Liver (tissue), 9 donors: ENCODE data around the gene UGT2B10. TPM values are rescaled to one million over a fixed set of nuclear protein-coding genes. Genes with fewer than 3 reads are reported as not detected.
A peak's percentile ranks its signal among the peaks of the same experiment; 100 is the strongest.

Experiments
- DNase-seq: peaks from one replicate; pipeline ENCODE4 v3.0.0-alpha.2; 2017; ENCODE audit warnings: low spot score
- H3K27ac ChIP-seq, 2 donors: one replicate each; pipeline ENCODE4 v1.7.0; 2013; ENCODE audit warnings: inconsistent platforms in 2 of 2, low read length in 2 of 2, control low read depth in 1 of 2, low read depth in 1 of 2, mild to moderate bottlenecking in 1 of 2
- H3K27me3 ChIP-seq, 4 donors: one replicate each; pipeline versions ENCODE4 v1.6.1 to v1.7.0; 2013; ENCODE audit warnings: low read length in 3 of 4, inconsistent platforms in 1 of 4, mild to moderate bottlenecking in 1 of 4, moderate library complexity in 1 of 4; ENCODE audit not compliant: control insufficient read depth in 4 of 4, insufficient read depth in 4 of 4
- H3K36me3 ChIP-seq, 4 donors: one replicate each; pipeline versions ENCODE4 v1.6.1 to v1.7.0; 2013; ENCODE audit warnings: low read length in 3 of 4, mild to moderate bottlenecking in 3 of 4, low read depth in 1 of 4, moderate library complexity in 1 of 4; ENCODE audit not compliant: control insufficient read depth in 4 of 4, insufficient read depth in 3 of 4
- H3K4me1 ChIP-seq, 4 donors: one replicate each; pipeline versions ENCODE4 v1.6.1 to v1.7.0; 2013; ENCODE audit warnings: low read length in 3 of 4, mild to moderate bottlenecking in 3 of 4, moderate library complexity in 1 of 4; ENCODE audit not compliant: control insufficient read depth in 4 of 4, insufficient read depth in 4 of 4
- H3K4me3 ChIP-seq, 3 donors: one replicate each; pipeline versions ENCODE4 v1.6.1 to v1.7.0; 2013; ENCODE audit warnings: low read length in 3 of 3, control low read depth in 1 of 3, low read depth in 1 of 3, mild to moderate bottlenecking in 1 of 3
- H3K9ac ChIP-seq, 2 donors: one replicate each; pipeline ENCODE4 v1.7.0; 2013; ENCODE audit warnings: low read length in 2 of 2, mild to moderate bottlenecking in 2 of 2, moderate library complexity in 2 of 2, control low read depth in 1 of 2, low read depth in 1 of 2
- H3K9me3 ChIP-seq, 4 donors: one replicate each; pipeline versions ENCODE4 v1.6.1 to v1.7.0; 2013; ENCODE audit warnings: low read length in 3 of 4; ENCODE audit not compliant: control insufficient read depth in 4 of 4
- CTCF ChIP-seq: fragments of 150-350 bp; IDR thresholded peaks from 2 replicates; pipeline ENCODE4 v1.5.1; 2017; ENCODE audit warnings: improper control_type of control experiment, low read depth, low read length; ENCODE audit not compliant: missing input control
- EGR1 ChIP-seq, 2 donors: IDR thresholded peaks; 2 replicates each; pipeline ENCODE4 v1.6.1; 2016 to 2018; ENCODE audit warnings: antibody characterized with exemption in 2 of 2, low read depth in 2 of 2
- FOXA1 ChIP-seq: IDR thresholded peaks from 2 replicates; pipeline ENCODE4 v1.6.1; 2016; ENCODE audit warnings: antibody characterized with exemption
- FOXA2 ChIP-seq: IDR thresholded peaks from 2 replicates; pipeline ENCODE4 v1.6.1; 2016; ENCODE audit warnings: antibody characterized with exemption
- GABPA ChIP-seq, 2 donors: IDR thresholded peaks in 1 of 2; conservative IDR thresholded peaks in 1 of 2; 2 replicates each; pipeline ENCODE4 v1.6.1; 2016; ENCODE audit warnings: antibody characterized with exemption in 2 of 2, mild to moderate bottlenecking in 1 of 2, moderate library complexity in 1 of 2
- HNF4A ChIP-seq, 2 donors: conservative IDR thresholded peaks; 2 replicates each; pipeline ENCODE4 v1.6.1; 2016; ENCODE audit warnings: antibody characterized with exemption in 2 of 2, mild to moderate bottlenecking in 2 of 2
- HNF4G ChIP-seq: IDR thresholded peaks from 2 replicates; pipeline ENCODE4 v1.6.1; 2016; ENCODE audit warnings: antibody characterized with exemption
- JUND ChIP-seq, 2 donors: IDR thresholded peaks; 2 replicates each; pipeline ENCODE4 v1.6.1; 2016; ENCODE audit warnings: antibody characterized with exemption in 2 of 2
- MAX ChIP-seq: IDR thresholded peaks from 2 replicates; pipeline ENCODE4 v1.6.1; 2016; ENCODE audit warnings: antibody characterized with exemption
- NR2F2 ChIP-seq: IDR thresholded peaks from 2 replicates; pipeline ENCODE4 v1.6.1; 2016; ENCODE audit warnings: antibody characterized with exemption
- RAD21 ChIP-seq, 2 donors: IDR thresholded peaks; 2 replicates each; pipeline ENCODE4 v1.6.1; 2016; ENCODE audit warnings: antibody characterized with exemption in 2 of 2, mild to moderate bottlenecking in 2 of 2
- REST ChIP-seq: IDR thresholded peaks from 2 replicates; pipeline ENCODE4 v1.6.1; 2016; ENCODE audit warnings: antibody characterized with exemption, mild to moderate bottlenecking
- RXRA ChIP-seq, 2 donors: IDR thresholded peaks; 2 replicates each; pipeline ENCODE4 v1.6.1; 2017 to 2018; ENCODE audit warnings: antibody characterized with exemption in 2 of 2, mild to moderate bottlenecking in 1 of 2
- SP1 ChIP-seq: IDR thresholded peaks from 2 replicates; pipeline ENCODE4 v1.6.1; 2018; ENCODE audit warnings: antibody characterized with exemption, mild to moderate bottlenecking
- TAF1 ChIP-seq: conservative IDR thresholded peaks from 2 replicates; pipeline ENCODE4 v1.6.1; 2016; ENCODE audit warnings: antibody characterized with exemption, mild to moderate bottlenecking
- YY1 ChIP-seq: IDR thresholded peaks from 2 replicates; pipeline ENCODE4 v1.6.1; 2016; ENCODE audit warnings: antibody characterized with exemption, mild to moderate bottlenecking
- WGBS: extraction: QIAGEN DNeasy Blood & Tissue Kit; methylation state at CpG from one replicate; pipeline ENCODE4 v1.1.7; 2013; 5-methylcytosine and 5-hydroxymethylcytosine counted together
- polyA plus RNA-seq, 2 donors: library from polyadenylated mRNA; stranded (reverse) in 1 of 2; unstranded in 1 of 2; fragments of 200-250 nt in 1 of 2; fragments of >200 nt in 1 of 2; fragmentation: Nextera tagmentation in 1 of 2; extraction: Ambion mirVana in 1 of 2; gene quantifications; one replicate each; pipeline versions ENCODE4 v1.2.1 to v1.2.3, GENCODE V29; 2013 to 2015
- total RNA-seq, 2 donors: library from RNA; depleted of rRNA; stranded (reverse); fragments of >200 nt; gene quantifications; one replicate each; pipeline ENCODE4 v1.2.3, GENCODE V29; 2014
- TF ChIP-seq, protein P1 (sequence below): IDR thresholded peaks from 2 replicates; pipeline ENCODE4 v1.6.1; 2016; ENCODE audit warnings: antibody characterized with exemption
- TF ChIP-seq, protein P2 (sequence below): IDR thresholded peaks from 2 replicates; pipeline ENCODE4 v1.6.1; 2016; ENCODE audit warnings: antibody characterized with exemption
- donor health status: healthy.
- donor health status: healthy.
- donor health status: healthy.
- donor health status: healthy.
- donor health status: healthy.

Gene UGT2B10
- total and polyA plus RNA-seq, 4 donors: 15.3 to 139 (median 115) TPM

DNA sequence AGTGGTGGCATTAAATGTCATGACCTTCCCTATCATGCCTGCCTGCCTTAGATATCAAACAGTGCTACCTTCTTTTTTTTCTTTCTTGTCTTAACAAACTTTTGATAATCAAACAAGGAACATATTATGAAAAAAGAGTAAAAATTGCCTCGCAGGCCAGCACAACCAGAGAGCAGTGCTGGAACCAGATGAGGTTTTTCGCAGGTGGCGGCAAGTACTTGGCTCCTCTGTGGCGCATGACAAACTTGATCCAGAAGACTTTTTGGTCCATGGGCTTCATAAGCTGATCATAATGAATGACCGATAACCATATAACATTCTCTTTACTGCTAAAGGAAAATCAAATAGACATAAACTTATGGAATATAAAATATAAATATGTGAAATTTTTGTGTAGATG, 61.8 kb downstream of the UGT2B10 start:
- Histone ChIP-seq H3K9me3 (no peaks in the 10 kb centered on the region), H3K9ac (no peak overlapping the region), H3K27ac (no peak overlapping the region), H3K36me3 (no peaks in the 10 kb centered on the region), H3K27me3 (no peaks in the 10 kb centered on the region), H3K4me3 (no peak overlapping the region), H3K4me1 (peaks cover 3 to 30% (median 16%) of the 10 kb centered on the region in 4 donors)
- no peak for DNase-seq
- 56% methylated on average over 5 of the region's 5 CpGs for WGBS
- no peak for TF ChIP-seq HNF4G
- TF ChIP-seq JUND (IDR thresholded peaks at IDR 0.05): no peak
- TF ChIP-seq SP1: no peak

DNA sequence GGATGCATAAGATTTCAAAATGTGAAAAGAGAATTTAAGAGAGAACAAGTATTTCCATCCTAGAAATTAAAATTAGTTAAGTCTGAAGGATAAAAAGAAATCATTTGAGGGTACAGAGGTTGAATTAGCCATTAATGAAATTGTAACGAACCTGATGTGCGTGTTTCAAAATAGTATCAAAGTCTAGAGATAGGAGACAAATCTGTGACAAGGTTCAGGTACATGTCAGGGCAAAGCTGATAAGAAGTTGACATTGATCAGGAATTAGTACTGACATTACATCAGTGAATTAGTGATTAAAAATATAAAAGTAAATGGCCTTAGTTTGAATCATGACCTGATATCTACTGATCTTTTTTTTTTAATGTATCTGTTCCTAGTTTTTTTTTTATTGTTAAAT, 62.3 kb downstream of the UGT2B10 start:
- peaks cover 3 to 30% (median 14%) of the 10 kb centered on the region in 4 donors for H3K4me1 ChIP-seq
- H3K27me3 ChIP-seq: no peaks in the 10 kb centered on the region
- H3K4me3 ChIP-seq: no peak overlapping the region
- no peak overlapping the region for H3K9ac ChIP-seq
- no peak overlapping the region for H3K27ac ChIP-seq
- DNase-seq: no peak
- WGBS: 34% methylated on average over 2 of the region's 2 CpGs
- H3K9me3 ChIP-seq: no peaks in the 10 kb centered on the region
- no peaks in the 10 kb centered on the region for H3K36me3 ChIP-seq
- peak; percentile 52 to 76 for TF ChIP-seq JUND (IDR thresholded peaks at IDR 0.05)
- TF ChIP-seq, protein P1, sequence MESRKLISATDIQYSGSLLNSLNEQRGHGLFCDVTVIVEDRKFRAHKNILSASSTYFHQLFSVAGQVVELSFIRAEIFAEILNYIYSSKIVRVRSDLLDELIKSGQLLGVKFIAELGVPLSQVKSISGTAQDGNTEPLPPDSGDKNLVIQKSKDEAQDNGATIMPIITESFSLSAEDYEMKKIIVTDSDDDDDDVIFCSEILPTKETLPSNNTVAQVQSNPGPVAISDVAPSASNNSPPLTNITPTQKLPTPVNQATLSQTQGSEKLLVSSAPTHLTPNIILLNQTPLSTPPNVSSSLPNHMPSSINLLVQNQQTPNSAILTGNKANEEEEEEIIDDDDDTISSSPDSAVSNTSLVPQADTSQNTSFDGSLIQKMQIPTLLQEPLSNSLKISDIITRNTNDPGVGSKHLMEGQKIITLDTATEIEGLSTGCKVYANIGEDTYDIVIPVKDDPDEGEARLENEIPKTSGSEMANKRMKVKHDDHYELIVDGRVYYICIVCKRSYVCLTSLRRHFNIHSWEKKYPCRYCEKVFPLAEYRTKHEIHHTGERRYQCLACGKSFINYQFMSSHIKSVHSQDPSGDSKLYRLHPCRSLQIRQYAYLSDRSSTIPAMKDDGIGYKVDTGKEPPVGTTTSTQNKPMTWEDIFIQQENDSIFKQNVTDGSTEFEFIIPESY: peak; percentile 70
- no peak for TF ChIP-seq GABPA (IDR thresholded peaks at IDR 0.05 in 1 of 2, conservative IDR thresholded peaks at IDR 0.05 in 1 of 2)
- peak; percentile 15 for TF ChIP-seq NR2F2
- TF ChIP-seq, protein P2, sequence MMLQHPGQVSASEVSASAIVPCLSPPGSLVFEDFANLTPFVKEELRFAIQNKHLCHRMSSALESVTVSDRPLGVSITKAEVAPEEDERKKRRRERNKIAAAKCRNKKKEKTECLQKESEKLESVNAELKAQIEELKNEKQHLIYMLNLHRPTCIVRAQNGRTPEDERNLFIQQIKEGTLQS: no peak
- TF ChIP-seq FOXA1: peak; percentile 19
- peak; percentile 32 for TF ChIP-seq REST
- peak; percentile 36 for TF ChIP-seq MAX
- peak; percentile 72 for TF ChIP-seq FOXA2
- TF ChIP-seq SP1: peak; percentile 86
- TF ChIP-seq TAF1: no peak
- TF ChIP-seq EGR1 (IDR thresholded peaks at IDR 0.05; ENCODE audit: low read depth in 2 of 2): no peak
- peak; percentile 89 for TF ChIP-seq HNF4G
- no peak for TF ChIP-seq CTCF
- TF ChIP-seq HNF4A (conservative IDR thresholded peaks at IDR 0.05): peak; percentile 95 to 98
- peak; percentile 83 for TF ChIP-seq YY1
- TF ChIP-seq RAD21 (IDR thresholded peaks at IDR 0.05): peak; percentile 51 to 54
- peak; percentile 93 to 94 for TF ChIP-seq RXRA (IDR thresholded peaks at IDR 0.05)
